Measurements from ENCODE around the gene ATP5MK. TPM values are rescaled to one million over a fixed set of nuclear protein-coding genes. Genes with fewer than 3 reads are reported as not detected.
"Not testable (repeated sequence)": the region's sequence is repeated elsewhere in the genome, so short reads cannot be mapped to it uniquely, and the experiment has no call there.

The ATP5MK gene
- total RNA-seq, 1 donor from 2014 or later, result 180 TPM

GRCh38 chr10:103382769-103383168, 13.5 kb downstream of the ATP5MK start:
- Histone ChIP-seq H3K9me3 (no peaks in the 10 kb centered on the region), H3K27me3 (no peaks in the 10 kb centered on the region), H3K36me3 (peaks cover 3 to 33% of the 10 kb centered on the region in 2 donors), H3K4me1 (no peaks in the 10 kb centered on the region), H3K27ac (no peak overlapping the region), H3K4me3 (no peak overlapping the region)
- TF ChIP-seq POLR2AphosphoS5 (IDR thresholded peaks at IDR 0.05; ENCODE audit: insufficient read depth in 1 of 2, low read depth in 1 of 2) (no peak), CTCF (IDR thresholded peaks at IDR 0.05) (no peak), POLR2A (IDR thresholded peaks at IDR 0.05) (no peak)
- intact Hi-C loops (cut with DNase I), result no loop called here
- DNase-seq (ENCODE audit: extremely low spot score in 2 of 2), result no peak

- DNase-seq (ENCODE audit: extremely low spot score in 2 of 2), result no peak
- Histone ChIP-seq H3K36me3 (peaks cover 0 to 31% of the 10 kb centered on the region in 2 donors), H3K4me3 (no peak overlapping the region), H3K4me1 (peaks cover 16% of the 10 kb centered on the region), H3K27ac (no peak overlapping the region), H3K9me3 (no peaks in the 10 kb centered on the region), H3K27me3 (no peaks in the 10 kb centered on the region)
- intact Hi-C loops (cut with DNase I), result no loop called here
- no peak for TF ChIP-seq POLR2AphosphoS5 (IDR thresholded peaks at IDR 0.05; ENCODE audit: insufficient read depth in 1 of 2, low read depth in 1 of 2)
- TF ChIP-seq POLR2A (IDR thresholded peaks at IDR 0.05), result no peak
Observed at GRCh38 chr10:103374263-103374662, 22.0 kb downstream of the ATP5MK start.

- intact Hi-C loops (cut with DNase I), result no loop called here
- Histone ChIP-seq H3K27ac (no peak overlapping the region), H3K27me3 (no peaks in the 10 kb centered on the region), H3K4me1 (peaks cover 22% of the 10 kb centered on the region), H3K36me3 (peaks cover 0 to 31% of the 10 kb centered on the region in 2 donors), H3K4me3 (no peak overlapping the region), H3K9me3 (no peaks in the 10 kb centered on the region)
- DNase-seq (ENCODE audit: extremely low spot score in 2 of 2), result no peak
- no peak for TF ChIP-seq POLR2AphosphoS5 (IDR thresholded peaks at IDR 0.05; ENCODE audit: insufficient read depth in 1 of 2, low read depth in 1 of 2)
- TF ChIP-seq POLR2A (IDR thresholded peaks at IDR 0.05), result no peak
- TF ChIP-seq CTCF (IDR thresholded peaks at IDR 0.05), result no peak
Observed at GRCh38 chr10:103373544-103373943, 22.7 kb downstream of the ATP5MK start.

- Histone ChIP-seq H3K27me3 (no peaks in the 10 kb centered on the region), H3K36me3 (no peaks in the 10 kb centered on the region), H3K27ac (peak within 1 kb of the TSS; percentile 89), H3K4me3 (peak within 1 kb of the TSS; percentile 67 to 83), H3K4me1 (peaks cover 22% of the 10 kb centered on the region), H3K9me3 (no peaks in the 10 kb centered on the region)
- DNase-seq (ENCODE audit: extremely low spot score in 2 of 2), result peak in 1 of 2 donors; percentile 91
- intact Hi-C loops (cut with DNase I), result no loop called here
- TF ChIP-seq POLR2A (IDR thresholded peaks at IDR 0.05) (peak in 1 of 2 donors; percentile 89), CTCF (IDR thresholded peaks at IDR 0.05) (no peak), POLR2AphosphoS5 (IDR thresholded peaks at IDR 0.05; ENCODE audit: insufficient read depth in 1 of 2, low read depth in 1 of 2) (peak; percentile 94 to 97)
Observed at GRCh38 chr10:103367782-103368518, 28.3 kb downstream of the ATP5MK start, which contains the start of gene TAF5. TSS of gene TAF5 (plus strand) at chr10:103367976. CDS start at chr10:103367990, 14 bp downstream.

- H3K4me3 ChIP-seq, result peak overlapping the region; percentile 67 to 83
- intact Hi-C loops (cut with DNase I), result no loop called here
Observed at GRCh38 chr10:103367379-103367781, 28.9 kb downstream of the ATP5MK start.

GRCh38 chr10:103360791-103361190, 35.5 kb downstream of the ATP5MK start:
- H3K4me1 ChIP-seq; H3K27me3 ChIP-seq; H3K9me3 ChIP-seq; H3K27ac ChIP-seq; H3K36me3 ChIP-seq; DNase-seq (ENCODE audit: extremely low spot score in 2 of 2); H3K4me3 ChIP-seq; intact Hi-C loops (cut with DNase I): not testable (repeated sequence)

More at GRCh38 chr10:103367379-103367781, 28.9 kb downstream of the ATP5MK start:
- Histone ChIP-seq H3K4me1 (peaks cover 22% of the 10 kb centered on the region), H3K9me3 (no peaks in the 10 kb centered on the region), H3K36me3 (no peaks in the 10 kb centered on the region), H3K27ac (peak overlapping the region; percentile 89), H3K27me3 (no peaks in the 10 kb centered on the region)
- TF ChIP-seq POLR2AphosphoS5 (IDR thresholded peaks at IDR 0.05; ENCODE audit: insufficient read depth in 1 of 2, low read depth in 1 of 2) (no peak), CTCF (IDR thresholded peaks at IDR 0.05) (no peak), POLR2A (IDR thresholded peaks at IDR 0.05) (no peak)
- DNase-seq (ENCODE audit: extremely low spot score in 2 of 2), result no peak

GRCh38 chr10:103359493-103359892, 36.8 kb downstream of the ATP5MK start:
- H3K4me1 ChIP-seq; H3K36me3 ChIP-seq; H3K4me3 ChIP-seq; intact Hi-C loops (cut with DNase I); DNase-seq (ENCODE audit: extremely low spot score in 2 of 2); H3K27me3 ChIP-seq; H3K27ac ChIP-seq; H3K9me3 ChIP-seq: not testable (repeated sequence)

Data from vagina (tissue), 2 donors.